Neural progenitor cell (in vitro differentiated cells): ENCODE measurements around the gene CCNA2.

Source experiments
- EZH2 ChIP-seq: fragments of 200-600 bp; sonication (generic); IDR thresholded peaks from 2 replicates; pipeline ENCODE4 v1.6.1; 2017; ENCODE audit warnings: antibody characterized with exemption, mild to moderate bottlenecking, moderate library complexity
- TF ChIP-seq, protein P1 (sequence below): fragments of 200-600 bp; sonication (generic); IDR thresholded peaks from 2 replicates; pipeline ENCODE4 v1.5.1; 2017; ENCODE audit warnings: antibody characterized with exemption, mild to moderate bottlenecking

DNA sequence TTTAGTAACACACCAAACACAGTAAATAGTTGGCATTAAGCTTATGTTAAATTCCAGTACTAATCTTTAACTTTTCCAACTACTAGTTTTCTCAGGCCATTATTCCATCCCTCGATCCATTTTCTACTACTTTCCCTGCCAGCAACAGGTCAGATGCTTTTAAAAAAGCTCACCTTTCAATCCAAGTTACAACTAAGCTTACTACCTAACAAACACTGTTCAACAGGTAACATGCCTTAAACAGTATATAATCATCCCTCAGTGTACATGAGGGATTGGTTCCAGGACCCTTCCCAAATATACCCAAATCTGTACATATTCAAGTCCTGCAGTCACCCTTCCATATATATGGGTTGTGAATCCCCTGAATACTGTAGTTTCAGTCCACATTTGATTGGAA is 5.5 kb downstream of the CCNA2 start:
- TF ChIP-seq, protein P1, sequence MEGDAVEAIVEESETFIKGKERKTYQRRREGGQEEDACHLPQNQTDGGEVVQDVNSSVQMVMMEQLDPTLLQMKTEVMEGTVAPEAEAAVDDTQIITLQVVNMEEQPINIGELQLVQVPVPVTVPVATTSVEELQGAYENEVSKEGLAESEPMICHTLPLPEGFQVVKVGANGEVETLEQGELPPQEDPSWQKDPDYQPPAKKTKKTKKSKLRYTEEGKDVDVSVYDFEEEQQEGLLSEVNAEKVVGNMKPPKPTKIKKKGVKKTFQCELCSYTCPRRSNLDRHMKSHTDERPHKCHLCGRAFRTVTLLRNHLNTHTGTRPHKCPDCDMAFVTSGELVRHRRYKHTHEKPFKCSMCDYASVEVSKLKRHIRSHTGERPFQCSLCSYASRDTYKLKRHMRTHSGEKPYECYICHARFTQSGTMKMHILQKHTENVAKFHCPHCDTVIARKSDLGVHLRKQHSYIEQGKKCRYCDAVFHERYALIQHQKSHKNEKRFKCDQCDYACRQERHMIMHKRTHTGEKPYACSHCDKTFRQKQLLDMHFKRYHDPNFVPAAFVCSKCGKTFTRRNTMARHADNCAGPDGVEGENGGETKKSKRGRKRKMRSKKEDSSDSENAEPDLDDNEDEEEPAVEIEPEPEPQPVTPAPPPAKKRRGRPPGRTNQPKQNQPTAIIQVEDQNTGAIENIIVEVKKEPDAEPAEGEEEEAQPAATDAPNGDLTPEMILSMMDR = no peak
- no peak for TF ChIP-seq EZH2
